ENCODE measurements around the gene KRT14. TPM values are rescaled to one million over a fixed set of nuclear protein-coding genes. Genes with fewer than 3 reads are reported as not detected.
"Not testable (repeated sequence)": the region's sequence is repeated elsewhere in the genome, so short reads cannot be mapped to it uniquely, and the experiment has no call there.

KRT14 gene
- total RNA-seq, 3 donors from 2014 or later: not detected

DNA sequence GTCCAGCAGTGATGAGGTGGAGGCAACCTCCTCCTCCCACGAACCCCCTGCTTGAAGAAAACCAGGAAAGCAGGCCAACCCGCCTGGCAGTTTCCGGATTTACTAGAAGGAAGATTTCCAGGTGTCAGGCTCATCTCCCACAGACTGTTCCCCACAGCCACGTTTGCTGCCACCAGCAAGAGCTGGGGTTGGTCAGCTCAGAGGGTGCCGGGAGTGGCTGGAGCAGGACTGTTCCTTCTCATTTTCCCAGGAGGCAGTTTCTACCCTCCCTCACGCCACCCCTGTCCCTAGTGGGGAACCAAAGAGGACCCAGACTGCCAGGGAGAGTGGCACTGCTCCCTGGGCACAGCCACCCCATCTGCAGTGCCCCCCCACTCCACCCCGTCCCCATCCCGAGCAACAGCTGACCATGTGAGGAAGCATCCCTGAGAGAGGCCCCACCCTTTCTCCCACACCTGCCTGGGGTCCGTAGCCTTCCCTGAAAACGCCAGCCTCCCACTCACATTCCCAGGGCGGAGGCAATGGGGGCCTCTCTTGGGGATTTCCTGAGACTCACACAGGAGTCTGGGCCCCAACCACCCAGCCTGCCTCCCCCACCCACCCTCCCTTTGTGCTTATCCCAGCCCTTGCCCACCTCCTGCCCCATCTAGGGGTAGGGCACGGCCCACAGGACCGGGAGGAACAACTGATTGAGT is 31.8 kb upstream of the KRT14 start:
- H3K4me3 Mint-ChIP-seq: no peak overlapping the region
- peaks cover 7% of the 10 kb centered on the region for H3K27me3 Mint-ChIP-seq (ENCODE audit: low read depth)
- ATAC-seq (no peak), DNase-seq (no peak)
- H3K36me3 Mint-ChIP-seq (ENCODE audit: insufficient read depth): no peaks in the 10 kb centered on the region
- no peaks in the 10 kb centered on the region for H3K4me1 Mint-ChIP-seq (ENCODE audit: low read depth)
- H3K9me3 Mint-ChIP-seq: no peaks in the 10 kb centered on the region

DNA sequence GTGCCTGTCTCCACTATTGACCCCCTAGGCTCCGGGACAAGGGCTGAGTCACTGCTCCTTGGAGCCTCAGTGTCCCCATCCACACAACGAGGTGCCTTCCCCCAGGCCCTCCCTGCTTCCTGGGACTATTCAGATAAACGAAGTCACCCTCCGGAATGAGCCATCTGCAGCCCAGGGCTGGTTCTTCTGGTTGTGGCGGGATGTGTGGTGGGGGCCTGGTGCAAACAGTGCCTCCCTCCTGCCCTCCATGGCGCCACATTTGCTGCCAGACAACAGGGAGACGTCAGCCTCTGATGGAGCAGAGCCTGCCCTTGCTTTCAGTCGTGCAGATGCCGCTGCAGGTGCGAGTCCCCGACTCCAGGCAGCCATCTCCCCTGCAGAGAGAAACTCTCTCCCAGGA is 31.0 kb upstream of the KRT14 start:
- Mint-ChIP-seq H3K36me3 (ENCODE audit: insufficient read depth) (no peaks in the 10 kb centered on the region), H3K27me3 (ENCODE audit: low read depth) (peaks cover 7% of the 10 kb centered on the region), H3K9me3 (no peaks in the 10 kb centered on the region), H3K4me1 (ENCODE audit: low read depth) (no peaks in the 10 kb centered on the region), H3K4me3 (no peak overlapping the region)
- ATAC-seq (no peak), DNase-seq (no peak)

DNA sequence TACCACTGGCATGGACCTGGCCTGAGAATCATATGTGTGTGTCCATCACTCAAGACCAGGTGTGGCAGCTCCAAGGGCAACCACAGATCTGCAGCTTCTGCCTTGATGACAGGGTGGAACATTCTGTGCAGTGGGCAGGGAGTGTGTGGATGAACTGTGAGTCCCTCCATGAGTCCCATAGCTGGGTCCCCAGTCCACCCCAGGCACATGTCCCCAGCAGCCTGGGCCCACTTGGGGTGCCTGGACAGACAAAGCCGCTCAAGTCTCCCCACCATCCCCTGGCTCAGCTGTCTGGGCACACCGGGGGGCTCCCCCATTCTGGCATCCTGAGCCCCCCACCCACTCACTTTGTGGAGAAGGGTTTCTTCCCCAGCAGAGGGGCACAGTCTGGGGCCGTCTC is 30.4 kb upstream of the KRT14 start:
- ATAC-seq (no peak), DNase-seq (no peak)
- Mint-ChIP-seq H3K36me3 (ENCODE audit: insufficient read depth) (no peaks in the 10 kb centered on the region), H3K9me3 (no peaks in the 10 kb centered on the region), H3K4me1 (ENCODE audit: low read depth) (no peaks in the 10 kb centered on the region), H3K4me3 (no peak overlapping the region), H3K27me3 (ENCODE audit: low read depth) (peaks cover 9% of the 10 kb centered on the region)

DNA sequence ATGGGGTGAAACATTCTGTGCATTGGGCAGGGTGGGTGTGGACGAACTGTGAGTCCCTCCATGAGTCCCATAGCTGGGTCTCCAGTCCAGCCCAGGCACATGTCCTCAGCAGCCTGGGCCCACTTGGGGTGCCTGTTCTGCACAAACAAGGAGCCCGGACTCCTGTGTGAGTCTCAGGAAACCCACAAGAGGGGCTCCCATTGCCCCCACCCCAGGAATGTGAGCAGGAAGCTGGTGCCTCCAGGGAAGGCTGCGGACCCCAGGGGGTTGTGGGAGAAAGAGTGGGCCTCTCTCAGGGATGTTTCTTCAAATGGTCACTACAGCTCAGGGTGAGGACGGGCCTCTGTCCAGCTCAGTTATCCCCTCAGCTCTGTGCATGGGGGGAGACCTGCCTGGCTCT is 29.8 kb upstream of the KRT14 start:
- H3K9me3 Mint-ChIP-seq; H3K4me3 Mint-ChIP-seq; H3K4me1 Mint-ChIP-seq (ENCODE audit: low read depth); DNase-seq; H3K36me3 Mint-ChIP-seq (ENCODE audit: insufficient read depth); ATAC-seq: not testable (repeated sequence)
- H3K27me3 Mint-ChIP-seq (ENCODE audit: low read depth): peaks cover 12% of the 10 kb centered on the region

DNA sequence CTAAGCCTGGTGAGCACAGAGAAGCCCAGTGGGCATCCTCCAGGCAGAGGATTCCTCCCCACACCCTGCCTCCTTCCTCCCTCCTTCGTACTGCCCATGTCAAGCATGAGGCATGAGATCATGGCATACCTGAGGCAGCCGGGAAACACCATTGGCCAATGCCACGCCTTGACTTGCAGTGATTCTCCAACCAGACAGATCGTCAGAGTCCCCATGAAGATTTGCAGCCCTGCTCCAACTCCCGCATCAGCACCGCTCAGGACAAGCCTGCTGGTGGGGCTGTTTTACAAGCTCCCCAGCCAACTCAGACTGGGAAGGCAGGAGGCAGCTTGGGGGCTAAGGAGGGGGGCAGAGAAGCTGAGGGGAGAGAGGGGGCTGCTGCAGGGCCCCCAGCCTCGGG is 28.8 kb upstream of the KRT14 start:
- no peak for ATAC-seq
- no peak for DNase-seq
- Mint-ChIP-seq H3K27me3 (ENCODE audit: low read depth) (peaks cover 15% of the 10 kb centered on the region), H3K36me3 (ENCODE audit: insufficient read depth) (no peaks in the 10 kb centered on the region), H3K4me1 (ENCODE audit: low read depth) (no peaks in the 10 kb centered on the region), H3K9me3 (no peaks in the 10 kb centered on the region), H3K4me3 (no peak overlapping the region)

DNA sequence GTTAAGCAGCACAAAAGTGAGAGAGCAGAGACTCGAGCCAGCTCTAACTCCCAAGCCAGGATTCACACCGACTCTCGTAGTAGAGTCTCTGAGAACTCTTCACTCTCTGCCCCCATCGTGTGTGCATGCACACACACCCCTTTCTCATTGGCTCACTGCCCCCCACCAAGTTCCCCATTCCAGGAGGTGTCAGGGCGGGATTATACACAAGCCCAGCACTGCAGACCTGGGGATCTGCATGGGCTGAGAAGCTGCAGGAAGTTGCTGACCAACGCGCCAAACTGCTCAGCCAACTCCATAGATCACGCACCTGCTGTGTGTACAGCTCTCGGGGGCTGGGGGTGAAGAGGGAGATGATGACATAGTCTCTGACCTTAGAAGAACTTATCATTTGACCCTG is 28.1 kb upstream of the KRT14 start:
- H3K4me1 Mint-ChIP-seq (ENCODE audit: low read depth); H3K4me3 Mint-ChIP-seq: not testable (repeated sequence)

DNA sequence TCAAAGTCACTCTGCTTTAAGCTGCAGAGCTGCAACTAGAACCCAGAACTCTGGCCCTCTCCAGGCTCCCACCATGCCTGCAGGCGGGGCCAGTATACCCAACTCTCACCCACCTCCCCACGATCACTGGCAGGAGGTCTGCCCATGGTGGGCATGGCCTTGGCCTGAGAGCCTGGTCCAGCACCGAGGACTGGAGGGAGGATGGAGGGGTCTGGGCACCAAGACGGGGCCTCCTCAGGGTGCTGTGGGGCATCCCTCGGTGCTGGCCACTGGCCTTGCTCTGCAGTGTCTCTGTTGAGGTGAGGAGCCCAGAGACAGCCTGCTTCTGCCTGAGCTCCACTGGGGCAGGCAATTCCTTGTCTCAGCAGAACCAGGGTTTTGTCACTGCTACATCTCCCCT is 27.4 kb upstream of the KRT14 start:
- Mint-ChIP-seq H3K9me3 (no peaks in the 10 kb centered on the region), H3K27me3 (ENCODE audit: low read depth) (peaks cover 21% of the 10 kb centered on the region), H3K36me3 (ENCODE audit: insufficient read depth) (no peaks in the 10 kb centered on the region), H3K4me1 (ENCODE audit: low read depth) (no peaks in the 10 kb centered on the region), H3K4me3 (no peak overlapping the region)
- no peak for ATAC-seq
- DNase-seq: no peak

More for the DNA sequence above, 28.1 kb upstream of the KRT14 start:
- H3K9me3 Mint-ChIP-seq; H3K36me3 Mint-ChIP-seq (ENCODE audit: insufficient read depth); DNase-seq; ATAC-seq: not testable (repeated sequence)
- H3K27me3 Mint-ChIP-seq (ENCODE audit: low read depth): peaks cover 18% of the 10 kb centered on the region

DNA sequence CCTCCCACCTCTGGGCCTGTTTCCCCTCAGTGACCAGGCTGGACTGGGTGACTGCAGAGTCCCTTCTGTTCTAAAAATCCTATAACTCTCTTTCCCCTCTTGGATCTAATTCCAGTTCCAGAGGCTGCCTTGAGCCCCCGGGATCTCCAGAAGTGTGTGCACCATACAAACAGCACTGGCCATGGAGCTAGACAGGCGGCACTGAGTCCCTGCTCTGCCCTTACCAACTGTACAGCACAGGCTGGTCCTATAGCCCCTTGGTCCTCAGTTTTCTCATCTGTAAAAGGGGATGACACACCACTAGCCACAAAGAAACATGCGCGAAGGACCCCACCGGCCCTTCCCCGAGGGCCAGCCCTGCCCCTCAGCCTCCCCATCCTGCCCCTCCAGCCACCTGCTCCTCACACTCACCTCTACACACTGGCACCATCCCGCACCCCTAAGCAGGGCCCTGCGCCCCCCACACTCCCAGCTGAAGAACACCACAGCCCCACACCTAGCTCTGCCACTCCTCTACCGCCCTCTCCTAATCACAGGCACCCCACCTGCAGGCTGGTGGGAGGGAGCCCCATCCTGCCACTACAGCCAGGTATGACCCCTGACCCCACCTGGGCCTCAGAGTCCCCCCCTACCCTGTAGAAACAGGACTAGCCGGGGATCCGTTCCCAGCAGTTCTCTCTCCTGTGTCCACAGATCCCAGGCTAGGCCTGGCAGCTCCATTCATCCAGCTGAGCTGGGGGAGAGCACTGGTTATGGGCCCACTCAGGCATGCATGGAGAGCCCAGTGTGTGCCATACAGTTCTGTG is 26.8 kb upstream of the KRT14 start:
- DNase-seq: no peak
- H3K27me3 Mint-ChIP-seq (ENCODE audit: low read depth): peaks cover 21% of the 10 kb centered on the region
- no peak overlapping the region for H3K4me3 Mint-ChIP-seq
- no peaks in the 10 kb centered on the region for H3K9me3 Mint-ChIP-seq
- no peaks in the 10 kb centered on the region for H3K4me1 Mint-ChIP-seq (ENCODE audit: low read depth)
- H3K36me3 Mint-ChIP-seq (ENCODE audit: insufficient read depth): no peaks in the 10 kb centered on the region
- no peak for ATAC-seq

DNA sequence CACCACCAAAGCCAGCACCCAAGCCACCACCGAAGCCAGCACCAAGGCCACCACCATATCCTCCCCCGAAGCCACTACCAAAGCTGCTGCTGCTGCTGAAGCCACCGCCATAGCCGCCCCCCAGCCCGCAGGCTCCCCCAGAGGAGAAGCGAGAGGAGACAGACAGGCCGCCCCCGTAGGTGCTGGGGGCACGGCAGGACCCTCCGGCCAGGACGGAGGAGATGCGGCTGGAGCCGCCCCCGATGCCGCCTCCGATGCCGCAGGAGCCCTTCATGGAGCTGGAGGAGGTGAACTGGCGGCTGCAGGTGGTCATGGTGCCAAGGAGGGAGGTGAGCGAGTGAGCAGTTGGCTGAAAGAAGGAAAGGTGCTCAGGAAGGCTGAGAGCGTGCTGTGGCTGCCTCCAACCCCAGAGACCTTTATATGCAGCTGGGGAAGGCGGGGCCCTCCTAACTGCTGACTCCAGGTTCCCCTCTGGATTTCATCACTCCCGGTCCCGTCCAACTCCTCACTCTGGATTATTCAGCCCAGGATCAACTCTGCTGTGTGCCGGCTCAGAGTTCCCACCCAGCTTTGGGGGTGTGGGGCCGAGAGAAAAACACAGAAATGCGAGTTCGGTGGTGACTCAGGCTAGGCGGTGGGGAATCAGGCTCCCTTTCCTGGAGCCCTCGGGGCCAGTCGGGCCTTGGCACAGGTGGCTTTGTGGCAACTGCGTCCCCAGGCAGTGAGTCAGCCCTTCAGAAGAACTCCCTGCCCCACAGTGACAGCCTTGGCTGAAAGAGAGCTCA is 25.9 kb upstream of the KRT14 start, which contains the start of gene KRT16:
TSS of gene KRT16 (minus strand) at position 392 of the 785 bp plus-strand sequence. CDS start at position 313, 79 bp downstream.
- H3K9me3 Mint-ChIP-seq; DNase-seq; H3K4me1 Mint-ChIP-seq (ENCODE audit: low read depth); ATAC-seq; H3K4me3 Mint-ChIP-seq; H3K36me3 Mint-ChIP-seq (ENCODE audit: insufficient read depth): not testable (repeated sequence)
- H3K27me3 Mint-ChIP-seq (ENCODE audit: low read depth): peaks cover 23% of the 10 kb centered on the region

DNA sequence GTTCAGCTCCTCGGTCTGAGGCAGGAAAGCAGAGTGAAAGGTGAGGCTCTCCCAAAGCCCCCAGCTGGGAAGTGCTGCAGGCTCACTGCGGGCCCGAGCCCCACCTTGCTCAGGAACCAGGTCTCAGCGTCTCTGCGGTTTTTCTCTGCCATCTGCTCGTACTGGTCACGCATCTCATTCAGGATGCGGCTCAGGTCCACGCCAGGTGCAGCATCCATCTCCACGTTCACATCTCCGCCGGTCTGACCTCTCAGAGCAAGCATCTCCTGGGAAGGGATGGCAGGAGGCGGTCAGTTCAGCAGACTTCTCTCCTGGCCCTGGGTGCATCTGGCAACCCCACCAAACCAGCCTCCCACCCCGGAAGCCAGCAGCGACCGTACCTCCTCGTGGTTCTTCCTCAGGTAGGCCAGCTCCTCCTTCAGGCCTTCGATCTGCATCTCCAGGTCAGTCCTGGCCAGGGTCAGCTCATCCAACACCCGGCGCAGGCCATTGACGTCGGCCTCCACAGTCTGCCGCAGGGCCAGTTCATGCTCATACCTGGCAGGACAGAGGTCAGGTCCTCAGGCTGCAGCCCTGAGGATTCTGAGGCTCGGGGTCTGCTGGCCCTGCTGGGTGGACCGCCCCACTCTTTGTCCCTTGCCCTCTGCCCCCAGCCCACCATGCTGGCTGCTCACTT is 24.4 kb upstream of the KRT14 start:
- ATAC-seq (no peak), DNase-seq (no peak)
- peaks cover 15% of the 10 kb centered on the region for H3K9me3 Mint-ChIP-seq
- H3K27me3 Mint-ChIP-seq (ENCODE audit: low read depth): peaks cover 28% of the 10 kb centered on the region
- H3K4me3 Mint-ChIP-seq: no peak overlapping the region
- no peaks in the 10 kb centered on the region for H3K36me3 Mint-ChIP-seq (ENCODE audit: insufficient read depth)
- no peaks in the 10 kb centered on the region for H3K4me1 Mint-ChIP-seq (ENCODE audit: low read depth)

DNA sequence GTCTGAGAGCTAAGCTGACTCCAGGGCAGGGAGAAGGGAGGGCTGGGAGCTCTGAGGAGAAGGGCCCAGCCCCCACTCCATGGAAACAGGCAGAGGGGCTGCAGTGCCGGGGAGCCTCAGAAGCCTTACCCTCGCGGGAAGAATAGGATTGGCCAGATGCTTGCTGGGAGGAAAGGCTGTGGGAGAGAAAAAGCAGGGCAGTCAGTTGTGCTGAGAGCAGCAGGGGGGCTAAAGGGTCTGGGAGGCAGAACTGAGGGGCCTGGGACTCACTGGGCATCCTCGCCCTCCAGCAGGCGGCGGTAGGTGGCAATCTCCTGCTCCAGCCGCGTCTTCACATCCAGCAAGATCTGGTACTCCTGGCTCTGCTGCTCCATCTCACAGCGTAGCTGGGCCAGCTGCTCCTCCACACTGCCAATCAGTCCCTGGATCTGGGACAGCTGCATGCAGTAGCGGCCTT is 23.4 kb upstream of the KRT14 start:
- H3K4me3 Mint-ChIP-seq; H3K4me1 Mint-ChIP-seq (ENCODE audit: low read depth); H3K36me3 Mint-ChIP-seq (ENCODE audit: insufficient read depth); DNase-seq; ATAC-seq: not testable (repeated sequence)
- Mint-ChIP-seq H3K27me3 (ENCODE audit: low read depth) (peaks cover 32% of the 10 kb centered on the region), H3K9me3 (peaks cover 15% of the 10 kb centered on the region)

DNA sequence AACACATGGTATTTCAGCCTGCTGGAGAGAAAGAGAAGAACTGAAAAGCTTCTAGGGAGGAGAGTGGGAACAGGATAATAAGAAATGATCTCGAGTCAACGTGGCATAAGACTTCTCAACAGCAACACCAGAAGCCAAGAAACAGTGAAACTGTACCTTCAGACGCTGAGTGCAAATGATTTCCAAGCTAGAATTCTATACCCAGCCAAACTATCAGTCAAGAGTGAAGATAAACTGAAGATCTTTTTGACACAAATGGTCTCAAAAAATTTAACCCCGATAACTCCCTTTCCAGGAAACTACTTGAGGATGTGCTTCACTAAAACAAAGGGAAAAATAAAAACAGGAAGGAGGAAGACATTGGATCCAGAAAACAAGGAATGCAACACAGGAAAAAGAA is 20.2 kb upstream of the KRT14 start:
- H3K36me3 Mint-ChIP-seq (ENCODE audit: insufficient read depth); ATAC-seq; H3K4me3 Mint-ChIP-seq; DNase-seq; H3K4me1 Mint-ChIP-seq (ENCODE audit: low read depth): not testable (repeated sequence)
- Mint-ChIP-seq H3K27me3 (ENCODE audit: low read depth) (peaks cover 33% of the 10 kb centered on the region), H3K9me3 (peaks cover 15% of the 10 kb centered on the region)

DNA sequence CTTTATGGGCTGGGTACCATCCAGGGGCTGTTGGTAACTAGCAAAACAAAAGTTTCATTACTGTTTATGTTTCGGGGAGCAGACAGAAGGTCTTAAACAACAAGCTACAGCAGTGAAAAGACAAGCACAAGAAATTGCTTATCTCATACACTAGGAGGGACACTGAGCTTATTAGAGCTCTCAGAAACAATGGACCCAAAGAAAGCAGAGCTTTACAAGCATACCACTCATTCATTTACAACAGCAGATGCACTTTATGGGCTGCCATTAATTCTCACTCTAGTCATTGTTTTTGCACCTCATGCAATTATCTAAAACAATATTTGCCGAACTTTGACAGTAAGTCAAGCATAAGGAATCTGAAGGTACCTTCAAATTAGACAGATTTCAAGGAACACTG is 15.8 kb upstream of the KRT14 start:
- ATAC-seq (no peak), DNase-seq (no peak)
- Mint-ChIP-seq H3K4me1 (ENCODE audit: low read depth) (no peaks in the 10 kb centered on the region), H3K4me3 (no peak overlapping the region), H3K36me3 (ENCODE audit: insufficient read depth) (no peaks in the 10 kb centered on the region), H3K27me3 (ENCODE audit: low read depth) (peaks cover 26% of the 10 kb centered on the region), H3K9me3 (peaks cover 12% of the 10 kb centered on the region)

DNA sequence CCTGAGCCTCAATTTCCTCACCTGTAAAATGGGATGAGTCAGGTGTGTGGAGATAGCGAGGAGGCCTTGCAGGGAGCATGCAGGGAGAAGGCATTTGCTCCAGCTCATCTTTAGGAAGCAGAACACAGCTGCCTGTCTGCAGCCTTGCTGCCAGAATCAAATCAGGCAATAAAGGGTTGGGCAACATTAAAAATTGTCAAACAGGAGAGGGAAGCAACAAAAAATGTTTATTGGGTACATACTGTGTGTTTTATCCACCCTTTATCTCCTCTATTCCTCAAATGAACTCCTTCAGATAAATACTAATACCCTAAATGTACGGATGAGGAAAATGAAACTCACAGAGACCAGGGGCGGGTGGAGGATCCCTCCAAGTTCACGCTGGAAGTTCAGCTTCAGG is 13.6 kb upstream of the KRT14 start:
- Mint-ChIP-seq H3K36me3 (ENCODE audit: insufficient read depth) (no peaks in the 10 kb centered on the region), H3K4me3 (no peak overlapping the region), H3K4me1 (ENCODE audit: low read depth) (no peaks in the 10 kb centered on the region), H3K27me3 (ENCODE audit: low read depth) (peaks cover 17% of the 10 kb centered on the region), H3K9me3 (no peaks in the 10 kb centered on the region)
- no peak for DNase-seq
- no peak for ATAC-seq

Measured in activated T-cell treated with anti-CD3 and anti-CD28 coated beads, Interleukin-2, amount 50 U/mL, for 4 hours (primary cell).